ENCODE measurements around the gene TMEM141.
"Not testable (repeated sequence)": the region's sequence is repeated elsewhere in the genome, so short reads cannot be mapped to it uniquely, and the experiment has no call there.

The TMEM141 gene

GRCh38 chr9:136759436-136760325, 31.5 kb upstream of the TMEM141 start:
- Histone ChIP-seq H3K36me3 (ENCODE audit: insufficient read depth, low read length) (no peaks in the 10 kb centered on the region), H4K20me1 (ENCODE audit: insufficient read depth, low read length) (no peaks in the 10 kb centered on the region), H3K9me3 (ENCODE audit: insufficient read depth, low read length, severe bottlenecking) (no peaks in the 10 kb centered on the region), H3K9ac (ENCODE audit: low read depth, low read length) (no peak overlapping the region), H3K4me1 (ENCODE audit: insufficient read depth, low read length) (no peaks in the 10 kb centered on the region), H3K27me3 (ENCODE audit: insufficient read depth, low read length, poor library complexity) (no peaks in the 10 kb centered on the region), H3K4me2 (ENCODE audit: insufficient read depth, low read length) (no peak overlapping the region), H3K79me2 (ENCODE audit: insufficient read depth, low read length) (no peaks in the 10 kb centered on the region), H2AFZ (ENCODE audit: low read depth, low read length) (no peak overlapping the region), H3K4me3 (ENCODE audit: low read depth in 1 of 2, low read length in 2 of 2) (no peak overlapping the region), H3K27ac (ENCODE audit: low read length) (no peak overlapping the region)
- no peak for ATAC-seq (ENCODE audit: insufficient read depth, low read depth)
- no peak for DNase-seq
- TF ChIP-seq CTCF (IDR thresholded peaks at IDR 0.05; ENCODE audit: borderline replicate concordance, extremely low read depth, low read length, poor library complexity, severe bottlenecking) (no peak), EZH2 (IDR thresholded peaks at IDR 0.05; ENCODE audit: borderline replicate concordance, low read depth, low read length, severe bottlenecking) (no peak)

- H3K9ac ChIP-seq (ENCODE audit: low read depth, low read length) = no peak overlapping the region
- H2AFZ ChIP-seq (ENCODE audit: low read depth, low read length) = no peak overlapping the region
- DNase-seq = no peak
- no peaks in the 10 kb centered on the region for H3K27me3 ChIP-seq (ENCODE audit: insufficient read depth, low read length, poor library complexity)
- no peak overlapping the region for H3K27ac ChIP-seq (ENCODE audit: low read length)
- H3K4me3 ChIP-seq (ENCODE audit: low read depth in 1 of 2, low read length in 2 of 2) = no peak overlapping the region
- TF ChIP-seq CTCF (IDR thresholded peaks at IDR 0.05; ENCODE audit: borderline replicate concordance, extremely low read depth, low read length, poor library complexity, severe bottlenecking) (no peak), EZH2 (IDR thresholded peaks at IDR 0.05; ENCODE audit: borderline replicate concordance, low read depth, low read length, severe bottlenecking) (no peak)
- H3K4me2 ChIP-seq (ENCODE audit: insufficient read depth, low read length) = no peak overlapping the region
- H4K20me1 ChIP-seq (ENCODE audit: insufficient read depth, low read length) = no peaks in the 10 kb centered on the region
- no peak for ATAC-seq (ENCODE audit: insufficient read depth, low read depth)
- H3K9me3 ChIP-seq (ENCODE audit: insufficient read depth, low read length, severe bottlenecking) = no peaks in the 10 kb centered on the region
- H3K4me1 ChIP-seq (ENCODE audit: insufficient read depth, low read length) = no peaks in the 10 kb centered on the region
- H3K79me2 ChIP-seq (ENCODE audit: insufficient read depth, low read length) = no peaks in the 10 kb centered on the region
- H3K36me3 ChIP-seq (ENCODE audit: insufficient read depth, low read length) = no peaks in the 10 kb centered on the region
Measured at GRCh38 chr9:136760424-136760823, 30.7 kb upstream of the TMEM141 start.

GRCh38 chr9:136760834-136761544, 30.2 kb upstream of the TMEM141 start:
- ATAC-seq (ENCODE audit: insufficient read depth, low read depth); H3K4me2 ChIP-seq (ENCODE audit: insufficient read depth, low read length); H3K27me3 ChIP-seq (ENCODE audit: insufficient read depth, low read length, poor library complexity); H3K36me3 ChIP-seq (ENCODE audit: insufficient read depth, low read length); H2AFZ ChIP-seq (ENCODE audit: low read depth, low read length); H3K79me2 ChIP-seq (ENCODE audit: insufficient read depth, low read length); H3K4me1 ChIP-seq (ENCODE audit: insufficient read depth, low read length); H3K27ac ChIP-seq (ENCODE audit: low read length); H3K4me3 ChIP-seq (ENCODE audit: low read depth in 1 of 2, low read length in 2 of 2); H3K9ac ChIP-seq (ENCODE audit: low read depth, low read length); H4K20me1 ChIP-seq (ENCODE audit: insufficient read depth, low read length); H3K9me3 ChIP-seq (ENCODE audit: insufficient read depth, low read length, severe bottlenecking): not testable (repeated sequence)
- peak; percentile 11 for DNase-seq
- peak; percentile 45 for TF ChIP-seq CTCF (IDR thresholded peaks at IDR 0.05; ENCODE audit: borderline replicate concordance, extremely low read depth, low read length, poor library complexity, severe bottlenecking)
